MM.1S (cell line): ENCODE results near the gene CHCHD3.

Source experiments
- DNase-seq: peaks from one replicate; pipeline ENCODE4 v3.0.0-alpha.2; 2015
- H2AFZ ChIP-seq: fragments of 300-600 bp; sonication (generic); 2 replicates; pipeline ENCODE4 v1.6.0; 2016; ENCODE audit warnings: antibody characterized with exemption, low read length
- H3F3A ChIP-seq: fragments of 300-600 bp; sonication (generic); 2 replicates; pipeline ENCODE4 v1.6.1; 2016; ENCODE audit warnings: mild to moderate bottlenecking, antibody characterized with exemption, low read length, moderate library complexity, mixed read lengths; ENCODE audit not compliant: insufficient read depth
- H3K27ac ChIP-seq: fragments of 300-600 bp; sonication (generic); 2 replicates; pipeline ENCODE4 v1.5.1; 2016; ENCODE audit warnings: mild to moderate bottlenecking, low read length
- H3K27me3 ChIP-seq: fragments of 300-600 bp; sonication (generic); replicated peaks from 2 replicates; pipeline ENCODE4 v1.6.0; 2016; ENCODE audit warnings: low read length; ENCODE audit not compliant: insufficient read depth
- H3K36me3 ChIP-seq: fragments of 300-600 bp; sonication (generic); replicated peaks from 2 replicates; pipeline ENCODE4 v1.6.1; 2016; ENCODE audit warnings: mild to moderate bottlenecking, low read length, mixed read lengths; ENCODE audit not compliant: insufficient read depth
- H3K4me1 ChIP-seq: fragments of 300-600 bp; sonication (generic); 2 replicates; pipeline ENCODE4 v1.6.1; 2016; ENCODE audit warnings: low read length, mixed read lengths
- H3K4me2 ChIP-seq: fragments of 300-600 bp; sonication (generic); 2 replicates; pipeline ENCODE4 v1.6.0; 2016; ENCODE audit warnings: low read depth, low read length
- H3K4me3 ChIP-seq: fragments of 300-600 bp; sonication (generic); 2 replicates; pipeline ENCODE4 v1.5.1; 2016; ENCODE audit warnings: low read length, mixed read lengths
- H3K79me2 ChIP-seq: fragments of 300-600 bp; sonication (generic); 2 replicates; pipeline ENCODE4 v1.6.1; 2016; ENCODE audit warnings: mixed run types, low read length, mixed read lengths
- H3K9ac ChIP-seq: fragments of 300-600 bp; sonication (generic); 2 replicates; pipeline ENCODE4 v1.6.1; 2016; ENCODE audit warnings: low read length, mixed read lengths
- H3K9me2 ChIP-seq: fragments of 300-600 bp; sonication (generic); replicated peaks from 2 replicates; pipeline ENCODE4 v1.6.1; 2016; ENCODE audit warnings: mild to moderate bottlenecking, low read length, mixed read lengths; ENCODE audit not compliant: insufficient read depth
- H3K9me3 ChIP-seq: fragments of 300-600 bp; sonication (generic); replicated peaks from 2 replicates; pipeline ENCODE4 v1.6.1; 2016; ENCODE audit warnings: mild to moderate bottlenecking, low read length, mixed read lengths; ENCODE audit not compliant: insufficient read depth
- H4K20me1 ChIP-seq: fragments of 300-600 bp; sonication (generic); 2 replicates; pipeline ENCODE4 v1.6.1; 2016; ENCODE audit warnings: mild to moderate bottlenecking, low read length, moderate library complexity, mixed read lengths; ENCODE audit not compliant: insufficient read depth
- EZH2 ChIP-seq: fragments of 300-600 bp; sonication (generic); optimal IDR thresholded peaks from 2 replicates; pipeline ENCODE3; 2017; ENCODE audit warnings: low read depth, mild to moderate bottlenecking, antibody characterized with exemption, low read length, mixed read lengths
- EZH2phosphoT487 ChIP-seq: fragments of 300-600 bp; sonication (generic); IDR thresholded peaks from 2 replicates; pipeline ENCODE4 v1.6.1; 2018; ENCODE audit warnings: antibody characterized with exemption, low read length
- TF ChIP-seq, protein P1 (sequence below): fragments of 300-600 bp; sonication (generic); IDR thresholded peaks from 2 replicates; pipeline ENCODE4 v1.5.1; 2016; ENCODE audit warnings: antibody characterized with exemption, low read length, mixed read lengths

Gene CHCHD3

DNA sequence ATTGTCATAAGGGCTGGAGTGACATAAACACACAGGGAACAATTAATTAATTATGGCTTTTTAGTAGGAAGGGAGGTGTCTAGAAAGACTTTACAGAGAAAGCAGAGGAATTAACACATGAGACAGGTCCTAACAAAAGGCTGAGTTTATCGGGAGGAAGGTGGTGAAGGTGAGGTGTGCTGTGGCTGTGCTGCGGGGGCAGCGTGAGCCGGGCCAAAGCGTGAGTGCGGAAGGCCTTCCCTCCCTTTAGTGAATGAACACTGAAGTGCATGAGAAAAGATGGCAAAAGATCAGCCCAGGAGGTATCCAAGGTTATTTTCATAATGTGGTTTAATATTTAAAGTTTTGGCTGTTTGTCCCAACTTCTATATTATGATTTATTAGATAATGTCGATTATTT is 262.2 kb downstream of the CHCHD3 start:
- Histone ChIP-seq H4K20me1 (no peaks in the 10 kb centered on the region), H3K27ac (no peak overlapping the region), H3K4me3 (no peak overlapping the region)

DNA sequence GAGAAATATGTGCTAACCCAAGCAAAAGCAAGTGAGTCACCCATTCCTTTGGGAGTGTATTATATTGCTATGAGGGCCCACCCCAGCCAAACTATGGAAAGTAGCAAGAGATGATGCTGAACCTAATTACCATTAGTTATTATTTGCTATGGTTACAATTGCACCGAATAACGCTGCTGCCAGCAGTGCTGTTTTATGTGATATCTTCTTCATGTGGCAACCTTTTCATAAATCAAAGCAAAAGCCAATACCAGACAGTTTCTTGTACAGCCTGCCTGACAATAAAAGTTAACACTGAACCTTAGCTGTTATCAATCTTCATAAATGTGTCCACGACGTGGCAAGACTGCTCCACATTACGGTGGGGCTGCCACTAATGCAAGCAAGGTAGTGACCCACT is 263.9 kb downstream of the CHCHD3 start:
- H2AFZ ChIP-seq = no peak overlapping the region
- no peak overlapping the region for H3K27ac ChIP-seq
- no peaks in the 10 kb centered on the region for H3K27me3 ChIP-seq
- H3K9me3 ChIP-seq = no peaks in the 10 kb centered on the region
- no peak for DNase-seq
- no peaks in the 10 kb centered on the region for H3K9me2 ChIP-seq
- H3K4me3 ChIP-seq = no peak overlapping the region
- no peaks in the 10 kb centered on the region for H3F3A ChIP-seq
- no peak overlapping the region for H3K4me2 ChIP-seq
- H3K79me2 ChIP-seq = no peaks in the 10 kb centered on the region
- TF ChIP-seq, protein P1, sequence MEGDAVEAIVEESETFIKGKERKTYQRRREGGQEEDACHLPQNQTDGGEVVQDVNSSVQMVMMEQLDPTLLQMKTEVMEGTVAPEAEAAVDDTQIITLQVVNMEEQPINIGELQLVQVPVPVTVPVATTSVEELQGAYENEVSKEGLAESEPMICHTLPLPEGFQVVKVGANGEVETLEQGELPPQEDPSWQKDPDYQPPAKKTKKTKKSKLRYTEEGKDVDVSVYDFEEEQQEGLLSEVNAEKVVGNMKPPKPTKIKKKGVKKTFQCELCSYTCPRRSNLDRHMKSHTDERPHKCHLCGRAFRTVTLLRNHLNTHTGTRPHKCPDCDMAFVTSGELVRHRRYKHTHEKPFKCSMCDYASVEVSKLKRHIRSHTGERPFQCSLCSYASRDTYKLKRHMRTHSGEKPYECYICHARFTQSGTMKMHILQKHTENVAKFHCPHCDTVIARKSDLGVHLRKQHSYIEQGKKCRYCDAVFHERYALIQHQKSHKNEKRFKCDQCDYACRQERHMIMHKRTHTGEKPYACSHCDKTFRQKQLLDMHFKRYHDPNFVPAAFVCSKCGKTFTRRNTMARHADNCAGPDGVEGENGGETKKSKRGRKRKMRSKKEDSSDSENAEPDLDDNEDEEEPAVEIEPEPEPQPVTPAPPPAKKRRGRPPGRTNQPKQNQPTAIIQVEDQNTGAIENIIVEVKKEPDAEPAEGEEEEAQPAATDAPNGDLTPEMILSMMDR = no peak
- no peaks in the 10 kb centered on the region for H3K4me1 ChIP-seq
- H4K20me1 ChIP-seq = no peaks in the 10 kb centered on the region
- H3K36me3 ChIP-seq = 0 out of 2 replicates have a peak, but pooled peaks cover 2% of the 10 kb centered on the region
- H3K9ac ChIP-seq = no peak overlapping the region

More for the DNA sequence above, 262.2 kb downstream of the CHCHD3 start:
- DNase-seq = no peak
- 0 out of 2 replicates have a peak, but pooled peaks cover 2% of the 10 kb centered on the region for H3K36me3 ChIP-seq
- H3K27me3 ChIP-seq = no peaks in the 10 kb centered on the region
- no peaks in the 10 kb centered on the region for H3K9me2 ChIP-seq
- no peak overlapping the region for H2AFZ ChIP-seq
- no peaks in the 10 kb centered on the region for H3K79me2 ChIP-seq
- no peaks in the 10 kb centered on the region for H3F3A ChIP-seq
- no peak overlapping the region for H3K9ac ChIP-seq
- H3K9me3 ChIP-seq = no peaks in the 10 kb centered on the region
- TF ChIP-seq EZH2phosphoT487 (no peak), EZH2 (no peak)
- TF ChIP-seq, protein P1 = no peak
- no peaks in the 10 kb centered on the region for H3K4me1 ChIP-seq
- no peak overlapping the region for H3K4me2 ChIP-seq

DNA sequence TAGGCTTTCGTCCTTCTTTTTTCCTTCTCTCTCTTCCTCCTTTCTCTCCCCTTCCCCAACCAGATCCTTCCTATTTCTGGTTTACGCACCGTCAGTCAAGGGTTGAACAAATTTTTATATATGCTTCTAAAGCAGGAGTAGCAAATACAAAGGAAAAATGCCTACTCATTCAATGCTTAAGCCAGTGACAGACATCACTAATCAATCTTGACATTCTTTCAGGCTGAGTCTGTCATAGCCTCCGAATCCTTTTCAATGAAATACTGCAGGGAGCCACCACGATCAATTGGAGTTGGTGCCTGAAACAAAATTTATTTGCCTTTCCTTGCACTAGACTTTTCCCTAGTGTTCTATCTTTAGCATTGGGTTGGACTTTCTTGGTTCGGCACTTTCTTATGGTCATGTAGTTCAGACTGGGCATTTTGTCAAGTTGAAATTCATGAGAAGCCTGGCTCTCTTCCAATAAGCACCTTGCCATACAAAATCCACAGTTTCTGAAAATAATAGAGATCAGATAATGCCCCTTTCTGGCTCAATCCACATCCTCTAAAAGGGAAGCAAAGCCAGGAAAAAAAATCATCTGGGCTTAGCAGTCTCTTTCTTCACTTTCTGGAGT is 266.1 kb downstream of the CHCHD3 start:
- DNase-seq = no peak
- Histone ChIP-seq H2AFZ (no peak overlapping the region), H3K4me1 (no peaks in the 10 kb centered on the region), H3K4me3 (no peak overlapping the region), H3K36me3 (0 out of 2 replicates have a peak, but pooled peaks cover 2% of the 10 kb centered on the region), H3K9me3 (no peaks in the 10 kb centered on the region), H3K4me2 (no peak overlapping the region), H4K20me1 (no peaks in the 10 kb centered on the region), H3K27ac (no peak overlapping the region), H3K79me2 (no peaks in the 10 kb centered on the region), H3K27me3 (no peaks in the 10 kb centered on the region), H3K9me2 (no peaks in the 10 kb centered on the region), H3K9ac (no peak overlapping the region), H3F3A (no peaks in the 10 kb centered on the region)
- no peak for TF ChIP-seq EZH2
- TF ChIP-seq, protein P1 = no peak
- TF ChIP-seq EZH2phosphoT487 = no peak
